ENCODE results near the gene MBNL2. TPM values are rescaled to one million over a fixed set of nuclear protein-coding genes. Genes with fewer than 3 reads are reported as not detected.

Gene MBNL2
- total RNA-seq, 1 experiment from 2014 or later, result 17.8 TPM

DNA sequence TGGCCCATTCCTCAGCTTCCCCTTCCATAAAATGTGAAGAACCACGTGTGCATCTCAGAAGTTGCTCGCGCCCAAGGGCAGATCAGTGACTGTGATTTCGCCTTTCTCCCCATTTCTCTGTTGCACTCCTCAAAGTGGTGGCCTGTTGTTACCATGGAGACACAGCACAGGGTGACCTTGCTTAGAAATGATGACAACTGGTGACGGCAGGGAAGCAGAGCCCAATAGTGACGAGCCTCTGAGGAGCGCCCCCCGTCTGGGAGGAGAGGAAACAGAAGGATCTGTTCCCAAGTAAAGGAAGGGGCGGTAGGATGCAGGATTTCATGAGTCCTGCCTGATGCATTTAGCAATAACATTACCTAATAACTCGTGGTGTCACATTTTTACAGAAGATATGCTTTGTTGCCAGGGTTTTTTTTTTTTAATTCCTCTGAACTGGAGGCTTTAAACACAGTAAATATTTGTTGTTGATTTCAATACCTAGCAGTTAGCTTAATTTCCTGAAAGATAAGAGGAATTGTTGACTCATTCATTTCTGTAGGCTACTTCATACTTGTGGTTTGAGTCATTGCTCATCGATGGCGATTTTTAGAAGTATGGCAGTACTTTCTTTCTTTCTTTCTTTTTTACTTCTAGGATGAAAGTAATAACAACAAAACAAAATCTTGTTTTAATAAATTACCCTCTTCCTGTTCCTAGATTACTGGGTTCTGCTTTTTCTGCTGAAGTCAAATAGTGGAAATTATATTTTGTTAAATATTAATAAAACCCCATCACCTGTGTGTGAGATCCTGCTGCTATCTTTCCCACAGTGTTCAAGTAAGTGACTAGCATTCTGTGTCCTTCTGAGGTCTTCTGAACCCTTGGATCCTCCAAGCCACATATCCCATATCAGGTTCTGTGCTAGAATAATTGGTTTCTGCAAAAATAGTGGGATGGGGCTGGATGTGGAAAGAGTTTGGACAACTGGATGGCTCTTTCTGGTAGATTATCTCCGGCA, 36.0 kb downstream of the MBNL2 start:
- peak overlapping the region; percentile 65 for H3K9ac ChIP-seq (ENCODE audit: low read length)
- peak overlapping the region; percentile 28; the same call in 1 of the 2 replicates for H3K4me3 ChIP-seq (ENCODE audit: low read length)
- H4K20me1 ChIP-seq (ENCODE audit: low read length), result no peaks in the 10 kb centered on the region
- POLR2A ChIA-PET (ENCODE audit: unreplicated experiment), result interaction anchor here (0.6 to 0.9 kb wide), 4 partner anchors 9 to 128 kb away, joined by 3 to 5 read pairs (median 4); partner anchors contain the start of gene MBNL2
- DNase-seq (peak; percentile 82), ATAC-seq (peak; percentile 50)
- CTCF ChIA-PET, result interaction anchor here (0.7 kb wide), 1 partner anchor 150 kb away, joined by 4 read pairs; no protein-coding TSS in a partner anchor
- H2AFZ ChIP-seq (ENCODE audit: low read length), result no peak overlapping the region
- BruUV-seq (replicated peaks), result no TSS peak
- intact Hi-C loops (cut with micrococcal nuclease), result loop anchor here (1.0 to 5.0 kb wide), 4 partner anchors 15 to 84 kb away; partner anchors contain the start of gene MBNL2
- no peak for TF ChIP-seq EZH2 (IDR thresholded peaks at IDR 0.05; ENCODE audit: low read length, unreplicated experiment)
- TF ChIP-seq CTCF (conservative IDR thresholded peaks at IDR 0.05; ENCODE audit: low read depth, low read length), result peak; percentile 39
- peaks cover 67% of the 10 kb centered on the region for H3K4me1 ChIP-seq (ENCODE audit: insufficient read depth, low read length)
- peak overlapping the region; percentile 93 for H3K27ac ChIP-seq (ENCODE audit: low read length)
- no peaks in the 10 kb centered on the region for H3K9me2 ChIP-seq (replicated peaks; ENCODE audit: low read length)
- H3K79me2 ChIP-seq (ENCODE audit: low read length), result peaks cover 14% of the 10 kb centered on the region
- no peaks in the 10 kb centered on the region for H3F3A ChIP-seq (ENCODE audit: low read length, unreplicated experiment)
- H3K4me2 ChIP-seq (ENCODE audit: low read length), result peak overlapping the region; percentile 85
- no peaks in the 10 kb centered on the region for H3K36me3 ChIP-seq (ENCODE audit: low read depth, low read length)
- H3K9me3 ChIP-seq (ENCODE audit: low read length), result no peaks in the 10 kb centered on the region
- H3K27me3 ChIP-seq (ENCODE audit: low read length), result no peaks in the 10 kb centered on the region

DNA sequence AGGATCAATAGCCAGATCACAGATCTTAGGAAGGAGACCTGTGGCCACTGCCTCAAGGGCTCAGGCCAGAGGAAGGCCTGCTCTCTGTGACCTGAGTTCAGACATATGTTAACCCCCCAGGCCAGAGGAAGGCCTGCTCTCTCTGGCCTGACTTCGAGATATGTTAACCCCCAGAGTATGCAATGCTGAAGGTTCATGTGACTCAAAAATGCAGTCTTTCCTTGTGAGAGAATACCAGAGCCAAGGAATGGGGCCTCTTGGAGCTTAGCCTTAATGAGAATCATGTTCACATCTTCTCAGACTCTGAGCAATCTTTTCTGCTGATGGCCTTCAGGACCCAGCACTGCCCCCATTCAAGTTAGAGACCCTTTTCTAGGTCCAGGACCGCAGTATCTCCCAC, 36.7 kb downstream of the MBNL2 start:
- intact Hi-C loops (cut with micrococcal nuclease), result loop anchor here (1.0 to 5.0 kb wide), 4 partner anchors 14 to 84 kb away; partner anchors contain the start of gene MBNL2
- DNase-seq (no peak), ATAC-seq (no peak)
- Histone ChIP-seq H3K9me3 (ENCODE audit: low read length) (no peaks in the 10 kb centered on the region), H3K4me2 (ENCODE audit: low read length) (peak overlapping the region; percentile 85), H3K27me3 (ENCODE audit: low read length) (no peaks in the 10 kb centered on the region), H3K79me2 (ENCODE audit: low read length) (peaks cover 14% of the 10 kb centered on the region), H3K36me3 (ENCODE audit: low read depth, low read length) (no peaks in the 10 kb centered on the region), H3K27ac (ENCODE audit: low read length) (peak overlapping the region; percentile 93), H2AFZ (ENCODE audit: low read length) (no peak overlapping the region), H3K4me3 (ENCODE audit: low read length) (peak overlapping the region; percentile 28; the same call in 1 of the 2 replicates), H3F3A (ENCODE audit: low read length, unreplicated experiment) (no peaks in the 10 kb centered on the region), H3K9ac (ENCODE audit: low read length) (peak overlapping the region; percentile 32; the same call in 1 of the 2 replicates), H3K9me2 (replicated peaks; ENCODE audit: low read length) (no peaks in the 10 kb centered on the region), H3K4me1 (ENCODE audit: insufficient read depth, low read length) (peaks cover 67% of the 10 kb centered on the region), H4K20me1 (ENCODE audit: low read length) (no peaks in the 10 kb centered on the region)
- no TSS peak for BruUV-seq (replicated peaks)
- TF ChIP-seq EZH2 (IDR thresholded peaks at IDR 0.05; ENCODE audit: low read length, unreplicated experiment), result no peak
- TF ChIP-seq CTCF (conservative IDR thresholded peaks at IDR 0.05; ENCODE audit: low read depth, low read length), result no peak
- no peak for TF ChIP-seq EZH2phosphoT487 (IDR thresholded peaks at IDR 0.05; ENCODE audit: borderline replicate concordance, low read length)
- ChIA-PET POLR2A (ENCODE audit: unreplicated experiment) (interaction anchor here (0.9 kb wide), 1 partner anchor 33 kb away, joined by 4 read pairs; no protein-coding TSS in a partner anchor), CTCF (no interaction called here)

All from PC-3 (cell line).